SU-DHL-6 (cell line): ENCODE measurements around the gene C17orf58.

Experiments
- CTCF ChIP-seq: fragments of 200-600 bp; sonication (generic); IDR thresholded peaks from one replicate; pipeline ENCODE4 v1.5.1; 2017; ENCODE audit warnings: antibody characterized with exemption, mild to moderate bottlenecking, low read length, moderate library complexity; ENCODE audit not compliant: insufficient read depth, poor library complexity, severe bottlenecking
- EZH2phosphoT487 ChIP-seq: fragments of 200-600 bp; sonication (generic), shearing (Covaris generic); conservative IDR thresholded peaks from 2 replicates; pipeline ENCODE4 v1.6.1; 2018; ENCODE audit warnings: mild to moderate bottlenecking, antibody characterized with exemption, low read length, moderate library complexity, mixed read lengths

DNA sequence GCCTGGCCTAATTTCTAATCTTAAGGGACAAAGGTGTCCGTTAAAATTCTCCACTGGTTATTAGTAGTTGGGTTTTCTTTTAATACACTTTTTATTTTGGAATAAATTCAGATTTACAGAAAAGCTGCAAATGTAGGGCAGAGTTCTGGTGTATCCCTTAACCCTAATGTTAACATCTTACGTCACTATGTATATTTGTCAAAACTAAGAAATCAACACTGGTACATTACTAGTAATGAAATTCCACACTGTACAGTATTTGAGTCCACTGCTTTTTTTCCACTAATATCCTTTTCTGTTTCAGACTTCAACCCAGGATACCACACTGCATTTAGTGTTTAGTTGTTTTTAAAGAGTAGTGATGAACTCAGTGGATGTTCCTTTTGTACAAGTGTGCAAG is 20.6 kb upstream of the C17orf58 start:
- TF ChIP-seq CTCF (no peak), EZH2phosphoT487 (no peak)
